HepG2 (cell line): Measurements from ENCODE around the gene PACS2. TPM values are rescaled to one million over a fixed set of nuclear protein-coding genes. Genes with fewer than 3 reads are reported as not detected.

Experiments used
- ATAC-seq: fragments of 200-7000 bp; cut with Tn5 transposase; 3 replicates; pipeline ENCODE4 v1.9.1; 2020; ENCODE audit warnings: mild to moderate bottlenecking, moderate library complexity
- BruUV-seq: library from RNA; stranded (reverse); fragments of 400-500 nt; replicated peaks from 2 replicates; lab custom pipeline; 2021; lab: Mats Ljungman, UMichigan
- CTCF ChIA-PET: fragments of 300-600 bp; formaldehyde crosslinking; extraction: SDS; loops from one replicate; lab custom pipeline; 2021; ENCODE audit warnings: low total read pairs, inconsistent platforms, low intra/inter-chr PET ratio; lab: Yijun Ruan, JAX
- POLR2A ChIA-PET: fragments of 350-600 bp; sonication (Branson Sonifier 250); formaldehyde crosslinking; loops from one replicate; lab custom pipeline; 2020; ENCODE audit warnings: antibody characterized with exemption, inconsistent platforms; lab: Yijun Ruan, JAX
- DNase-seq: peaks from one replicate; pipeline ENCODE4 v3.0.0-alpha.2; 2015; ENCODE audit warnings: low spot score
- FAIRE-seq: peaks from 3 replicates; lab custom pipeline; 2011; peaks lifted over from hg19 to GRCh38; lab: Jason Lieb, UNC
- H2AFZ ChIP-seq: one replicate; pipeline ENCODE4 v1.6.1; 2011; ENCODE audit warnings: low read length, inconsistent platforms
- H3K27ac ChIP-seq: fragments of 300-600 bp; 3 replicates; pipeline ENCODE4 v1.8.0; 2011; ENCODE audit warnings: mixed run types, mild to moderate bottlenecking, mixed read lengths, low read length, inconsistent platforms; ENCODE audit not compliant: insufficient read depth; ENCODE audit errors: extremely low read length
- H3K27me3 ChIP-seq, 2 experiments: fragments of 200-600 bp in 1 of 2; 2 replicates in 1 of 2; 3 replicates in 1 of 2; pipeline versions ENCODE4 v1.6.0 to v1.8.0; 2011; ENCODE audit warnings: low read length in 2 of 2, mild to moderate bottlenecking in 2 of 2, moderate library complexity in 2 of 2, inconsistent platforms in 1 of 2; ENCODE audit not compliant: insufficient read depth in 2 of 2, control insufficient read depth in 1 of 2
- H3K36me3 ChIP-seq, 2 experiments: fragments of 200-600 bp in 1 of 2; replicated peaks in 1 of 2; 2 replicates in 1 of 2; 3 replicates in 1 of 2; pipeline versions ENCODE4 v1.5.1 to v1.8.0; 2011; ENCODE audit warnings: low read length in 2 of 2, inconsistent platforms in 1 of 2; ENCODE audit not compliant: insufficient read depth in 2 of 2, control insufficient read depth in 1 of 2
- H3K4me1 ChIP-seq: 2 replicates; pipeline ENCODE4 v1.5.1; 2012; ENCODE audit warnings: low read length, inconsistent platforms; ENCODE audit not compliant: insufficient read depth
- H3K4me2 ChIP-seq: 2 replicates; pipeline ENCODE4 v1.6.0; 2011; ENCODE audit warnings: low read depth, low read length, inconsistent platforms
- H3K4me3 ChIP-seq, 3 experiments: fragments of 200-600 bp in 1 of 3; sonication (generic), shearing (Covaris generic) in 1 of 3; replicated peaks in 1 of 3; 2 replicates each; pipeline ENCODE4 v1.5.1; 2011 to 2016; ENCODE audit warnings: low read length in 3 of 3, inconsistent platforms in 2 of 3, low read depth in 2 of 3, mild to moderate bottlenecking in 2 of 3, control low read depth in 1 of 3, mixed read lengths in 1 of 3; ENCODE audit not compliant: insufficient read depth in 1 of 3
- H3K79me2 ChIP-seq: one replicate; pipeline ENCODE4 v1.6.1; 2011; ENCODE audit warnings: low read length, inconsistent platforms; ENCODE audit not compliant: insufficient read depth
- H3K9ac ChIP-seq: 2 replicates; pipeline ENCODE4 v1.6.0; 2011; ENCODE audit warnings: mild to moderate bottlenecking, low read depth, low read length, inconsistent platforms; ENCODE audit not compliant: insufficient read depth
- H3K9me3 ChIP-seq: 2 replicates; pipeline ENCODE4 v1.5.1; 2012; ENCODE audit warnings: mild to moderate bottlenecking, low read length
- H4K20me1 ChIP-seq: 2 replicates; pipeline ENCODE4 v1.6.0; 2011; ENCODE audit warnings: inconsistent platforms, mild to moderate bottlenecking, low read length, moderate library complexity; ENCODE audit not compliant: insufficient read depth
- CCAR2 ChIP-seq: fragments of 200-400 bp; formaldehyde crosslinking; optimal IDR thresholded peaks from 2 replicates; pipeline ENCODE3; 2018; ENCODE audit warnings: low read depth, mild to moderate bottlenecking, low read length, moderate library complexity
- E2F5 ChIP-seq: sonication (generic); formaldehyde crosslinking; conservative IDR thresholded peaks from 2 replicates; pipeline ENCODE4 v1.4.0; 2020; ENCODE audit warnings: missing genetic modification reagents
- KMT2A ChIP-seq: sonication (generic); formaldehyde crosslinking; IDR thresholded peaks from 2 replicates; pipeline ENCODE4 v1.4.0; 2020; ENCODE audit warnings: missing genetic modification reagents
- NR2F1 ChIP-seq, 2 experiments: fragments of 450-650 bp in 1 of 2; formaldehyde crosslinking in 1 of 2; IDR thresholded peaks; 2 replicates each; pipeline versions ENCODE4 v1.5.0 to v1.6.1; 2016 to 2020; ENCODE audit warnings: mild to moderate bottlenecking in 1 of 2, missing compliant biosample characterization in 1 of 2, missing genetic modification reagents in 1 of 2, moderate library complexity in 1 of 2
- PHF8 ChIP-seq: sonication (generic); formaldehyde crosslinking; IDR thresholded peaks from 2 replicates; pipeline ENCODE4 v1.5.0; 2020; ENCODE audit warnings: missing genetic modification reagents
- PRMT3 ChIP-seq: sonication (generic); formaldehyde crosslinking; IDR thresholded peaks from 2 replicates; pipeline ENCODE4 v1.8.1; 2022; ENCODE audit warnings: low read depth, mild to moderate bottlenecking, moderate library complexity, missing genetic modification reagents, borderline replicate concordance
- SPEN ChIP-seq: sonication (generic); formaldehyde crosslinking; IDR thresholded peaks from 2 replicates; pipeline ENCODE4 v1.5.1; 2020; ENCODE audit warnings: low read depth, mild to moderate bottlenecking, missing genetic modification reagents
- SUZ12 ChIP-seq: fragments of 150-350 bp; IDR thresholded peaks from 2 replicates; pipeline ENCODE4 v1.6.1; 2014; ENCODE audit warnings: low read depth, low read length
- ZBTB34 ChIP-seq: sonication (generic); formaldehyde crosslinking; IDR thresholded peaks from 2 replicates; pipeline ENCODE4 v1.8.0; 2022; ENCODE audit warnings: mild to moderate bottlenecking, missing genetic modification reagents
- ZBTB4 ChIP-seq: sonication (generic); formaldehyde crosslinking; IDR thresholded peaks from 2 replicates; pipeline ENCODE4 v1.4.0; 2020; ENCODE audit warnings: missing genetic modification reagents, mild to moderate bottlenecking, borderline replicate concordance
- ZFP1 ChIP-seq: IDR thresholded peaks from 2 replicates; pipeline ENCODE4 v1.6.1; 2016
- ZNF33B ChIP-seq: sonication (generic); formaldehyde crosslinking; IDR thresholded peaks from 2 replicates; pipeline ENCODE4 v1.5.1; 2020; ENCODE audit warnings: mild to moderate bottlenecking, missing genetic modification reagents
- ZNF460 ChIP-seq: sonication (generic); formaldehyde crosslinking; IDR thresholded peaks from 2 replicates; pipeline ENCODE4 v1.5.1; 2020; ENCODE audit warnings: missing genetic modification reagents, mild to moderate bottlenecking, borderline replicate concordance
- ZNF549 ChIP-seq: sonication (generic); formaldehyde crosslinking; IDR thresholded peaks from 2 replicates; pipeline ENCODE4 v1.5.0; 2020; ENCODE audit warnings: missing genetic modification reagents
- ZNF639 ChIP-seq: conservative IDR thresholded peaks from 2 replicates; pipeline ENCODE4 v1.6.1; 2018; ENCODE audit warnings: missing genetic modification reagents
- ZXDC ChIP-seq: sonication (generic); formaldehyde crosslinking; IDR thresholded peaks from 2 replicates; pipeline ENCODE4 v1.5.0; 2020; ENCODE audit warnings: mild to moderate bottlenecking, missing genetic modification reagents
- whole genome bisulfite sequencing: methylation state at CpG from one replicate; pipeline ENCODE4 v1.1.6; 2017; ENCODE audit warnings: low lambda C conversion rate; 5-methylcytosine and 5-hydroxymethylcytosine counted together
- in situ Hi-C: cut with HindIII; loops from 2 replicates; pipeline ENCODE4 v1.10.0; 2017; ENCODE audit warnings: low pct_unique_long_range_greater_than_20kb; ENCODE audit not compliant: extremely low pct_ligation_motif_present
- intact Hi-C: fragments of 100-400 bp; cut with micrococcal nuclease; formaldehyde crosslinking; loops from one replicate; pipeline ENCODE4 v1.10.0; 2022; ENCODE audit not compliant: unreplicated experiment
- polyA plus RNA-seq, 8 experiments: library from polyadenylated mRNA; depleted of rRNA in 3 of 8; stranded (reverse) in 7 of 8; unstranded in 1 of 8; fragments of >200 nt; fragmentation: Illumina TruSeq in 4 of 8; extraction: Trizol in 4 of 8; gene quantifications; 2 replicates each; pipeline versions ENCODE4 v1.2.1 to v1.2.3, GENCODE V29; 2011 to 2016; ENCODE audit warnings: low read depth in 4 of 8, missing spikeins in 1 of 8, mixed read lengths in 1 of 8; ENCODE audit not compliant: insufficient read depth in 1 of 8
- total RNA-seq, 5 experiments: library from RNA; depleted of rRNA; stranded (reverse); fragments of >200 nt; fragmentation: Illumina TruSeq; extraction: Trizol; gene quantifications; 2 replicates each; pipeline ENCODE4 v1.2.3, GENCODE V29; 2016; ENCODE audit warnings: low read depth in 1 of 5

Gene PACS2
- total and polyA plus RNA-seq, 2 of the 13 experiments (the other 11 are each of a cell fraction or from before 2014, with no cell fraction given) = 23.6 to 27.6 TPM

GRCh38 chr14:105374389-105374788, 59.8 kb downstream of the PACS2 start:
- ATAC-seq (no peak), FAIRE-seq (no peak), DNase-seq (no peak)
- H3K36me3 ChIP-seq = no peaks in the 10 kb centered on the region
- ChIA-PET CTCF (no interaction called here), POLR2A (no interaction called here)
- no peaks in the 10 kb centered on the region for H3K4me1 ChIP-seq
- H3K4me3 ChIP-seq = no peak overlapping the region
- H3K27ac ChIP-seq = no peak overlapping the region
- no peaks in the 10 kb centered on the region for H3K27me3 ChIP-seq
- no peaks in the 10 kb centered on the region for H3K9me3 ChIP-seq
- no peak overlapping the region for H2AFZ ChIP-seq
- no peaks in the 10 kb centered on the region for H3K79me2 ChIP-seq
- TSS peak; percentile 25 for BruUV-seq
- intact Hi-C loops = loop anchor here (5.0 kb wide), 1 partner anchor 158 kb away; no protein-coding TSS in a partner anchor
- WGBS = 42% methylated on average over 11 of the region's 11 CpGs
- H3K9ac ChIP-seq = no peak overlapping the region
- no peaks in the 10 kb centered on the region for H4K20me1 ChIP-seq
- H3K4me2 ChIP-seq = no peak overlapping the region
- in situ Hi-C loops = no loop called here
- TF ChIP-seq ZFP1 (no peak), ZBTB34 (CRISPR knock-in tag) (no peak), KMT2A (no peak), ZNF33B (CRISPR knock-in tag) (no peak), ZXDC (CRISPR knock-in tag) (no peak), SPEN (CRISPR knock-in tag) (no peak), CCAR2 (no peak), PHF8 (CRISPR knock-in tag) (no peak), PRMT3 (CRISPR knock-in tag) (no peak), NR2F1 (CRISPR knock-in tag; IDR thresholded peaks at IDR 0.05) (no peak), ZNF549 (CRISPR knock-in tag) (no peak), ZNF460 (CRISPR knock-in tag) (no peak), ZBTB4 (CRISPR knock-in tag) (no peak), E2F5 (CRISPR knock-in tag) (no peak), SUZ12 (no peak), ZNF639 (CRISPR knock-in tag) (no peak)
